ENCODE data around the gene IL1RL1.
"Not testable (repeated sequence)": the region's sequence is repeated elsewhere in the genome, so short reads cannot be mapped to it uniquely, and the experiment has no call there.

The IL1RL1 gene

GRCh38 chr2:102294802-102295489 is 16.4 kb upstream of the IL1RL1 start:
- no peak for DNase-seq

GRCh38 chr2:102295566-102295965 is 15.8 kb upstream of the IL1RL1 start:
- no peak for DNase-seq

- no peak for DNase-seq
Measured at GRCh38 chr2:102296449-102296848, 14.9 kb upstream of the IL1RL1 start.

GRCh38 chr2:102297891-102298290 is 13.5 kb upstream of the IL1RL1 start:
- no peak for DNase-seq

- no peak for DNase-seq
Measured at GRCh38 chr2:102301867-102302362, 9.4 kb upstream of the IL1RL1 start.

- DNase-seq, result no peak
Measured at GRCh38 chr2:102302458-102302857, 8.9 kb upstream of the IL1RL1 start.

- no peak for DNase-seq
Measured at GRCh38 chr2:102303589-102303988, 7.8 kb upstream of the IL1RL1 start.

- no peak for DNase-seq
Measured at GRCh38 chr2:102304268-102304667, 7.1 kb upstream of the IL1RL1 start.

- DNase-seq, result no peak
Measured at GRCh38 chr2:102304711-102305611, 6.4 kb upstream of the IL1RL1 start.

- no peak for DNase-seq
Measured at GRCh38 chr2:102306125-102306524, 5.2 kb upstream of the IL1RL1 start.

- DNase-seq, result no peak
Measured at GRCh38 chr2:102313025-102313424, 1.7 kb downstream of the IL1RL1 start.

- DNase-seq, result no peak
Measured at GRCh38 chr2:102313471-102313870, 2.1 kb downstream of the IL1RL1 start.

- DNase-seq, result no peak
Measured at GRCh38 chr2:102313950-102314349, 2.6 kb downstream of the IL1RL1 start.

- no peak for DNase-seq
Measured at GRCh38 chr2:102315921-102316320, 4.6 kb downstream of the IL1RL1 start.

- no peak for DNase-seq
Measured at GRCh38 chr2:102317715-102318114, 6.4 kb downstream of the IL1RL1 start.

GRCh38 chr2:102318437-102318836 is 7.1 kb downstream of the IL1RL1 start:
- DNase-seq, result no peak

GRCh38 chr2:102321941-102322719 is 10.8 kb downstream of the IL1RL1 start:
- DNase-seq, result no peak

- DNase-seq, result not testable (repeated sequence)
Measured at GRCh38 chr2:102324914-102325313, 13.6 kb downstream of the IL1RL1 start.

GRCh38 chr2:102331311-102331980 is 20.1 kb downstream of the IL1RL1 start:
- no peak for DNase-seq

GRCh38 chr2:102334486-102334885 is 23.1 kb downstream of the IL1RL1 start:
- DNase-seq, result no peak

GRCh38 chr2:102335871-102336366 is 24.6 kb downstream of the IL1RL1 start:
- no peak for DNase-seq

- no peak for DNase-seq
Measured at GRCh38 chr2:102336502-102336945, 25.2 kb downstream of the IL1RL1 start.

Data from NCI-H1048 (cell line).